ENCODE results near the gene SLC38A7.

SLC38A7 gene

GRCh38 chr16:58727028-58727781, 42.6 kb upstream of the SLC38A7 start:
- DNase-seq (ENCODE audit: low read depth in 1 of 2, low spot score in 1 of 2), result no peak
- Histone ChIP-seq H3K27ac (replicated peaks) (no peak overlapping the region), H3K4me3 (replicated peaks; ENCODE audit: insufficient read depth, low read length) (no peak overlapping the region), H3K27me3 (ENCODE audit: insufficient read depth, poor library complexity, severe bottlenecking) (no peaks in the 10 kb centered on the region)
- TF ChIP-seq REST (IDR thresholded peaks at IDR 0.05; ENCODE audit: insufficient replicate concordance, low read depth) (no peak), CTCF (IDR thresholded peaks at IDR 0.05; ENCODE audit: insufficient read depth, low read length) (no peak), POLR2AphosphoS5 (IDR thresholded peaks at IDR 0.05; ENCODE audit: low read depth) (no peak), SPI1 (IDR thresholded peaks at IDR 0.05; ENCODE audit: borderline replicate concordance, low read depth) (no peak), GABPA (IDR thresholded peaks at IDR 0.05; ENCODE audit: low read depth) (no peak)

GRCh38 chr16:58723109-58723508, 38.5 kb upstream of the SLC38A7 start:
- DNase-seq (ENCODE audit: low read depth in 1 of 2, low spot score in 1 of 2), result no peak
- Histone ChIP-seq H3K27me3 (ENCODE audit: insufficient read depth, poor library complexity, severe bottlenecking) (no peaks in the 10 kb centered on the region), H3K4me3 (replicated peaks; ENCODE audit: insufficient read depth, low read length) (no peak overlapping the region), H3K27ac (replicated peaks) (no peak overlapping the region)
- TF ChIP-seq SPI1 (IDR thresholded peaks at IDR 0.05; ENCODE audit: borderline replicate concordance, low read depth) (no peak), GABPA (IDR thresholded peaks at IDR 0.05; ENCODE audit: low read depth) (no peak), CTCF (IDR thresholded peaks at IDR 0.05; ENCODE audit: insufficient read depth, low read length) (no peak), POLR2AphosphoS5 (IDR thresholded peaks at IDR 0.05; ENCODE audit: low read depth) (no peak), REST (IDR thresholded peaks at IDR 0.05; ENCODE audit: insufficient replicate concordance, low read depth) (no peak)

GRCh38 chr16:58717994-58718393, 33.4 kb upstream of the SLC38A7 start:
- no peak overlapping the region for H3K4me3 ChIP-seq (replicated peaks; ENCODE audit: insufficient read depth, low read length)
- no peak overlapping the region for H3K27ac ChIP-seq (replicated peaks)
- H3K27me3 ChIP-seq (ENCODE audit: insufficient read depth, poor library complexity, severe bottlenecking), result no peaks in the 10 kb centered on the region
- DNase-seq (ENCODE audit: low read depth in 1 of 2, low spot score in 1 of 2), result no peak
- TF ChIP-seq GABPA (IDR thresholded peaks at IDR 0.05; ENCODE audit: low read depth) (no peak), REST (IDR thresholded peaks at IDR 0.05; ENCODE audit: insufficient replicate concordance, low read depth) (no peak), SPI1 (IDR thresholded peaks at IDR 0.05; ENCODE audit: borderline replicate concordance, low read depth) (no peak), CTCF (IDR thresholded peaks at IDR 0.05; ENCODE audit: insufficient read depth, low read length) (no peak), POLR2AphosphoS5 (IDR thresholded peaks at IDR 0.05; ENCODE audit: low read depth) (no peak)

All from HL-60 (cell line).